HepG2 (cell line): ENCODE results near the gene TRMT5. TPM values are rescaled to one million over a fixed set of nuclear protein-coding genes. Genes with fewer than 3 reads are reported as not detected.

ENCODE experiments used
- PCBP1 ChIP-seq: fragments of 200-400 bp; formaldehyde crosslinking; IDR thresholded peaks from 2 replicates; pipeline ENCODE4 v1.6.1; 2017; ENCODE audit warnings: mild to moderate bottlenecking, low read depth, low read length, borderline replicate concordance
- SMC3 ChIP-seq: IDR thresholded peaks from 2 replicates; pipeline ENCODE4 v1.6.1; 2011; ENCODE audit warnings: low read length, improper control_type of control experiment
- ZHX1 ChIP-seq: sonication (generic); formaldehyde crosslinking; IDR thresholded peaks from 2 replicates; pipeline ENCODE4 v1.8.1; 2022; ENCODE audit warnings: low read depth, mild to moderate bottlenecking, missing genetic modification reagents
- ZNF382 ChIP-seq: sonication (generic); formaldehyde crosslinking; IDR thresholded peaks from 2 replicates; pipeline ENCODE4 v1.5.0; 2020; ENCODE audit warnings: missing genetic modification reagents, mild to moderate bottlenecking, borderline replicate concordance
- ZNF674 ChIP-seq: sonication (generic); formaldehyde crosslinking; IDR thresholded peaks from 2 replicates; pipeline ENCODE4 v1.5.0; 2020; ENCODE audit warnings: low read depth, mild to moderate bottlenecking, missing genetic modification reagents
- polyA plus RNA-seq, 8 experiments: library from polyadenylated mRNA; depleted of rRNA in 3 of 8; stranded (reverse) in 7 of 8; unstranded in 1 of 8; fragments of >200 nt; fragmentation: Illumina TruSeq in 4 of 8; extraction: Trizol in 4 of 8; gene quantifications; 2 replicates each; pipeline versions ENCODE4 v1.2.1 to v1.2.3, GENCODE V29; 2011 to 2016; ENCODE audit warnings: low read depth in 4 of 8, missing spikeins in 1 of 8, mixed read lengths in 1 of 8; ENCODE audit not compliant: insufficient read depth in 1 of 8
- total RNA-seq, 5 experiments: library from RNA; depleted of rRNA; stranded (reverse); fragments of >200 nt; fragmentation: Illumina TruSeq; extraction: Trizol; gene quantifications; 2 replicates each; pipeline ENCODE4 v1.2.3, GENCODE V29; 2016; ENCODE audit warnings: low read depth in 1 of 5
- TF ChIP-seq, protein P1 (sequence below), 2 experiments: fragments of 450-650 bp in 1 of 2; sonication (generic) in 1 of 2; formaldehyde crosslinking in 1 of 2; IDR thresholded peaks; 2 replicates each; pipeline versions ENCODE4 v1.6.1 to v1.8.0; 2016 to 2022; ENCODE audit warnings: antibody characterized with exemption in 1 of 2, mild to moderate bottlenecking in 1 of 2, missing genetic modification reagents in 1 of 2
- TF ChIP-seq, protein P2 (sequence below): sonication (generic); formaldehyde crosslinking; IDR thresholded peaks from 2 replicates; pipeline ENCODE4 v1.5.0; 2020; ENCODE audit warnings: mild to moderate bottlenecking, missing genetic modification reagents, borderline replicate concordance
- TF ChIP-seq, protein P3 (sequence below): sonication (generic); formaldehyde crosslinking; IDR thresholded peaks from 2 replicates; pipeline ENCODE4 v1.4.0; 2020; ENCODE audit warnings: mild to moderate bottlenecking, missing genetic modification reagents
- TF ChIP-seq, protein P4 (sequence below): IDR thresholded peaks from 2 replicates; pipeline ENCODE4 v1.6.1; 2012; ENCODE audit warnings: inconsistent platforms

The TRMT5 gene
- total and polyA plus RNA-seq, 2 of the 13 experiments (the other 11 are each of a cell fraction or from before 2014, with no cell fraction given) = 3.6 to 16.0 TPM

DNA sequence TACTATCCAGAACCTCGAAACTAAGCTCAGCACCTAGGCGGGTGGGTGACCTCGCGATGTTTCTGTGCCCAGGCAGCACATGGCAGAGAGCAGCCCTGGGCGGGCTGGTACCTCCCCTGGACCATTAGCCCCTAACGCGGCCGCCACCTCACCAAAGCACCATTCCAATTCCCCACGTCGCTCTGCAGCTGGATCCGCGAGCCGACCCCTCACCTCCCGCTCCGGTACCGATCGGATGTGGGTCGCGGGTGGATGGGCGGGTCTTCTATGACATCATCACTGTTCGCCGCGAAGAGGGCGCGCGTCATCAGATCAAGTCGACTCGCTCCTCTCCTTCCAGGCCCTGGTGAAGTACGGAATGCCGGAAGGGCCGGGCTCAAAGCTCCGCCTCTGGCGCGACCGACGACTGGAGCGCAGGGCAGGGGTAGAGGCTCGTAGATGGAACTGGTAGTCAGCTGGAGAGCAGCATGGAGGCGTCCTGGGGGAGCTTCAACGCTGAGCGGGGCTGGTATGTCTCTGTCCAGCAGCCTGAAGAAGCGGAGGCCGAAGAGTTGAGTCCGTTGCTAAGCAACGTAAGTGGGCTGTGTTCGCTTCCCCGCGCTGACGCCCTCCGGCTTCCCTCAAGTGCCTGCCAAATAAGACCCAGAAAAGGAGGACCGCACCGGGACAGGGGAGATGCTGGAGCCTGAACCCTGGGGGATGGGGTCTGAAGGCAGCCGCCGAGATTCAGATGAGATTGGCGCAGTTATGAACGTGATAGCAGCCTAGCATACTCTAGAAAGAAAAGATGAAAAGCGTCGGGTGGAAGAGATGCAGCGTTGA is at the start of gene TRMT5, which contains the start of gene SLC38A6 (continued):
- TF ChIP-seq, protein P1, sequence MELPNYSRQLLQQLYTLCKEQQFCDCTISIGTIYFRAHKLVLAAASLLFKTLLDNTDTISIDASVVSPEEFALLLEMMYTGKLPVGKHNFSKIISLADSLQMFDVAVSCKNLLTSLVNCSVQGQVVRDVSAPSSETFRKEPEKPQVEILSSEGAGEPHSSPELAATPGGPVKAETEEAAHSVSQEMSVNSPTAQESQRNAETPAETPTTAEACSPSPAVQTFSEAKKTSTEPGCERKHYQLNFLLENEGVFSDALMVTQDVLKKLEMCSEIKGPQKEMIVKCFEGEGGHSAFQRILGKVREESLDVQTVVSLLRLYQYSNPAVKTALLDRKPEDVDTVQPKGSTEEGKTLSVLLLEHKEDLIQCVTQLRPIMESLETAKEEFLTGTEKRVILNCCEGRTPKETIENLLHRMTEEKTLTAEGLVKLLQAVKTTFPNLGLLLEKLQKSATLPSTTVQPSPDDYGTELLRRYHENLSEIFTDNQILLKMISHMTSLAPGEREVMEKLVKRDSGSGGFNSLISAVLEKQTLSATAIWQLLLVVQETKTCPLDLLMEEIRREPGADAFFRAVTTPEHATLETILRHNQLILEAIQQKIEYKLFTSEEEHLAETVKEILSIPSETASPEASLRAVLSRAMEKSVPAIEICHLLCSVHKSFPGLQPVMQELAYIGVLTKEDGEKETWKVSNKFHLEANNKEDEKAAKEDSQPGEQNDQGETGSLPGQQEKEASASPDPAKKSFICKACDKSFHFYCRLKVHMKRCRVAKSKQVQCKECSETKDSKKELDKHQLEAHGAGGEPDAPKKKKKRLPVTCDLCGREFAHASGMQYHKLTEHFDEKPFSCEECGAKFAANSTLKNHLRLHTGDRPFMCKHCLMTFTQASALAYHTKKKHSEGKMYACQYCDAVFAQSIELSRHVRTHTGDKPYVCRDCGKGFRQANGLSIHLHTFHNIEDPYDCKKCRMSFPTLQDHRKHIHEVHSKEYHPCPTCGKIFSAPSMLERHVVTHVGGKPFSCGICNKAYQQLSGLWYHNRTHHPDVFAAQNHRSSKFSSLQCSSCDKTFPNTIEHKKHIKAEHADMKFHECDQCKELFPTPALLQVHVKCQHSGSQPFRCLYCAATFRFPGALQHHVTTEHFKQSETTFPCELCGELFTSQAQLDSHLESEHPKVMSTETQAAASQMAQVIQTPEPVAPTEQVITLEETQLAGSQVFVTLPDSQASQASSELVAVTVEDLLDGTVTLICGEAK (IDR thresholded peaks at IDR 0.05) = no peak
- TF ChIP-seq, protein P1 (CRISPR knock-in tag; IDR thresholded peaks at IDR 0.05) = peak; percentile 84
- TF ChIP-seq SMC3 (no peak), ZHX1 (CRISPR knock-in tag) (peak; percentile 67; the same call in 1 of the 2 replicates), ZNF674 (CRISPR knock-in tag) (no peak), ZNF382 (CRISPR knock-in tag) (no peak), PCBP1 (0 out of 2 replicates have a peak, but pooled peaks have one; percentile 52)
- TF ChIP-seq, protein P2, sequence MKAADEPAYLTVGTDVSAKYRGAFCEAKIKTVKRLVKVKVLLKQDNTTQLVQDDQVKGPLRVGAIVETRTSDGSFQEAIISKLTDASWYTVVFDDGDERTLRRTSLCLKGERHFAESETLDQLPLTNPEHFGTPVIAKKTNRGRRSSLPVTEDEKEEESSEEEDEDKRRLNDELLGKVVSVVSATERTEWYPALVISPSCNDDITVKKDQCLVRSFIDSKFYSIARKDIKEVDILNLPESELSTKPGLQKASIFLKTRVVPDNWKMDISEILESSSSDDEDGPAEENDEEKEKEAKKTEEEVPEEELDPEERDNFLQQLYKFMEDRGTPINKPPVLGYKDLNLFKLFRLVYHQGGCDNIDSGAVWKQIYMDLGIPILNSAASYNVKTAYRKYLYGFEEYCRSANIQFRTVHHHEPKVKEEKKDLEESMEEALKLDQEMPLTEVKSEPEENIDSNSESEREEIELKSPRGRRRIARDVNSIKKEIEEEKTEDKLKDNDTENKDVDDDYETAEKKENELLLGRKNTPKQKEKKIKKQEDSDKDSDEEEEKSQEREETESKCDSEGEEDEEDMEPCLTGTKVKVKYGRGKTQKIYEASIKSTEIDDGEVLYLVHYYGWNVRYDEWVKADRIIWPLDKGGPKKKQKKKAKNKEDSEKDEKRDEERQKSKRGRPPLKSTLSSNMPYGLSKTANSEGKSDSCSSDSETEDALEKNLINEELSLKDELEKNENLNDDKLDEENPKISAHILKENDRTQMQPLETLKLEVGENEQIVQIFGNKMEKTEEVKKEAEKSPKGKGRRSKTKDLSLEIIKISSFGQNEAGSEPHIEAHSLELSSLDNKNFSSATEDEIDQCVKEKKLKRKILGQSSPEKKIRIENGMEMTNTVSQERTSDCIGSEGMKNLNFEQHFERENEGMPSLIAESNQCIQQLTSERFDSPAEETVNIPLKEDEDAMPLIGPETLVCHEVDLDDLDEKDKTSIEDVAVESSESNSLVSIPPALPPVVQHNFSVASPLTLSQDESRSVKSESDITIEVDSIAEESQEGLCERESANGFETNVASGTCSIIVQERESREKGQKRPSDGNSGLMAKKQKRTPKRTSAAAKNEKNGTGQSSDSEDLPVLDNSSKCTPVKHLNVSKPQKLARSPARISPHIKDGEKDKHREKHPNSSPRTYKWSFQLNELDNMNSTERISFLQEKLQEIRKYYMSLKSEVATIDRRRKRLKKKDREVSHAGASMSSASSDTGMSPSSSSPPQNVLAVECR (CRISPR knock-in tag) = peak; percentile 98
- TF ChIP-seq, protein P3, sequence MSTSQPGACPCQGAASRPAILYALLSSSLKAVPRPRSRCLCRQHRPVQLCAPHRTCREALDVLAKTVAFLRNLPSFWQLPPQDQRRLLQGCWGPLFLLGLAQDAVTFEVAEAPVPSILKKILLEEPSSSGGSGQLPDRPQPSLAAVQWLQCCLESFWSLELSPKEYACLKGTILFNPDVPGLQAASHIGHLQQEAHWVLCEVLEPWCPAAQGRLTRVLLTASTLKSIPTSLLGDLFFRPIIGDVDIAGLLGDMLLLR (CRISPR knock-in tag) = no peak
- TF ChIP-seq, protein P4, sequence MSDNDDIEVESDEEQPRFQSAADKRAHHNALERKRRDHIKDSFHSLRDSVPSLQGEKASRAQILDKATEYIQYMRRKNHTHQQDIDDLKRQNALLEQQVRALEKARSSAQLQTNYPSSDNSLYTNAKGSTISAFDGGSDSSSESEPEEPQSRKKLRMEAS = peak; percentile 89
